Parathyroid adenoma (tissue), 2 donors: ENCODE measurements around the gene ARPC4.
A peak's percentile ranks its signal among the peaks of the same experiment; 100 is the strongest.

Experiments
- H2AFZ ChIP-seq: fragments of 300-600 bp; sonication (generic); one replicate; pipeline ENCODE4 v1.7.0; 2017; ENCODE audit warnings: antibody characterized with exemption, mild to moderate bottlenecking
- H3K27ac ChIP-seq: fragments of 300-600 bp; sonication (generic); one replicate; pipeline ENCODE4 v1.7.0; 2017
- H3K27me3 ChIP-seq: fragments of 300-600 bp; sonication (generic); one replicate; pipeline ENCODE4 v1.7.0; 2017; ENCODE audit warnings: low read length; ENCODE audit not compliant: control insufficient read depth, insufficient read depth
- H3K36me3 ChIP-seq: fragments of 300-600 bp; sonication (generic); one replicate; pipeline ENCODE4 v1.7.0; 2017; ENCODE audit warnings: low read length; ENCODE audit not compliant: control insufficient read depth, insufficient read depth
- H3K4me1 ChIP-seq: fragments of 300-600 bp; sonication (generic); one replicate; pipeline ENCODE4 v1.7.0; 2017; ENCODE audit warnings: control low read depth
- H3K4me2 ChIP-seq: fragments of 300-600 bp; sonication (generic); one replicate; pipeline ENCODE4 v1.7.0; 2017; ENCODE audit warnings: low read length
- H3K4me3 ChIP-seq: fragments of 300-600 bp; sonication (generic); one replicate; pipeline ENCODE4 v1.7.0; 2017; ENCODE audit warnings: low read depth, low read length
- H3K79me2 ChIP-seq: fragments of 300-600 bp; sonication (generic); one replicate; pipeline ENCODE4 v1.7.0; 2017; ENCODE audit warnings: control low read depth
- H3K9ac ChIP-seq: fragments of 300-600 bp; sonication (generic); one replicate; pipeline ENCODE4 v1.7.0; 2017; ENCODE audit warnings: mild to moderate bottlenecking
- H3K9me3 ChIP-seq: fragments of 300-600 bp; sonication (generic); one replicate; pipeline ENCODE4 v1.7.0; 2017; ENCODE audit warnings: low read length; ENCODE audit not compliant: control insufficient read depth
- TF ChIP-seq, protein P1 (sequence below): fragments of 300-600 bp; sonication (generic); IDR thresholded peaks from one replicate; pipeline ENCODE4 v1.7.0; 2017; ENCODE audit warnings: antibody characterized with exemption, mild to moderate bottlenecking
- donor health status: primary hyperparathyroidism.

The ARPC4 gene

DNA sequence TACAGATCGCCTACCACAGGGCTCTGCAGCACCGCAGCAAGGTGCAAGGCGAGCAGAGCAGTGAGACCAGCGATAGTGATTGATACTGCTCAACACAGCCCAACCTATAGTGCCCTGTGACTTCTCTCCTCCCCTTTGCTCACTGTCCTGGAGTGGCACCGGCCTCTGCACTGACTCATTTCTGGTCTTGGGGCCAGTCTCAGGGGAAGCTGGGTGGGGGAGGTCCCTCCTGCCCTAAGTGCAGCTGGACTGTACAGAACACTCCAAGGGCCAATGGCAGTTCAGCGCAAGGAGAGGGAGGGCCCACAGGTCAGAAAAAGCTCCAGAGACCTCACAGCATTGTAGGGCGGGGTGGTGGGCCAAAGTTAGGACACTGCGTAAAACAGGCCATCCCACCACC, 45.6 kb upstream of the ARPC4 start:
- Histone ChIP-seq H3K27ac (no peak overlapping the region), H3K4me1 (peaks cover 10% of the 10 kb centered on the region), H3K36me3 (no peaks in the 10 kb centered on the region), H3K4me3 (no peak overlapping the region), H3K4me2 (no peak overlapping the region), H3K9me3 (no peaks in the 10 kb centered on the region), H2AFZ (no peak overlapping the region), H3K27me3 (no peaks in the 10 kb centered on the region), H3K79me2 (no peaks in the 10 kb centered on the region), H3K9ac (no peak overlapping the region)
- TF ChIP-seq, protein P1, sequence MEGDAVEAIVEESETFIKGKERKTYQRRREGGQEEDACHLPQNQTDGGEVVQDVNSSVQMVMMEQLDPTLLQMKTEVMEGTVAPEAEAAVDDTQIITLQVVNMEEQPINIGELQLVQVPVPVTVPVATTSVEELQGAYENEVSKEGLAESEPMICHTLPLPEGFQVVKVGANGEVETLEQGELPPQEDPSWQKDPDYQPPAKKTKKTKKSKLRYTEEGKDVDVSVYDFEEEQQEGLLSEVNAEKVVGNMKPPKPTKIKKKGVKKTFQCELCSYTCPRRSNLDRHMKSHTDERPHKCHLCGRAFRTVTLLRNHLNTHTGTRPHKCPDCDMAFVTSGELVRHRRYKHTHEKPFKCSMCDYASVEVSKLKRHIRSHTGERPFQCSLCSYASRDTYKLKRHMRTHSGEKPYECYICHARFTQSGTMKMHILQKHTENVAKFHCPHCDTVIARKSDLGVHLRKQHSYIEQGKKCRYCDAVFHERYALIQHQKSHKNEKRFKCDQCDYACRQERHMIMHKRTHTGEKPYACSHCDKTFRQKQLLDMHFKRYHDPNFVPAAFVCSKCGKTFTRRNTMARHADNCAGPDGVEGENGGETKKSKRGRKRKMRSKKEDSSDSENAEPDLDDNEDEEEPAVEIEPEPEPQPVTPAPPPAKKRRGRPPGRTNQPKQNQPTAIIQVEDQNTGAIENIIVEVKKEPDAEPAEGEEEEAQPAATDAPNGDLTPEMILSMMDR = no peak

DNA sequence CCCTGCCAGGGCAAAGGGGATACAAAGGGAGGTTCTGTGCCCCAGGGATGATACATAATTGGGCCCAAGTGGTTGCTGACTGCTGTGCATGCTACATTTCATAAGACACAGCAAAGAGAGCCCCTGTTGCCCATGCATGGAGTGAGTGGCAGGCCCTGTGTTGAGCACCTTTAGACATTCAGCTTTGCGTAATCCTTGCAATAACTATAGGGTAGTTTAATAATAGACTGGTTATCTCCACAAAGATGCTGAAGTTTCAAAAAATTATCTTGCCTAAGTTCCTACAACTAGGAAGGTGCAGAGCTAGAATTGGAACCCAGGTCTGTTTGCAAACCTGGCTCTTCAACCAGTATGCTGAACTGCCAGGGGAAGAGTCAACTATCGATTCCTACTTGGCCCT, 44.9 kb upstream of the ARPC4 start:
- Histone ChIP-seq H3K4me3 (no peak overlapping the region), H3K27ac (no peak overlapping the region), H3K4me1 (peaks cover 10% of the 10 kb centered on the region), H3K9me3 (no peaks in the 10 kb centered on the region), H3K79me2 (no peaks in the 10 kb centered on the region), H3K27me3 (no peaks in the 10 kb centered on the region), H3K9ac (no peak overlapping the region), H2AFZ (no peak overlapping the region), H3K4me2 (no peak overlapping the region), H3K36me3 (no peaks in the 10 kb centered on the region)
- TF ChIP-seq, protein P1 = no peak

DNA sequence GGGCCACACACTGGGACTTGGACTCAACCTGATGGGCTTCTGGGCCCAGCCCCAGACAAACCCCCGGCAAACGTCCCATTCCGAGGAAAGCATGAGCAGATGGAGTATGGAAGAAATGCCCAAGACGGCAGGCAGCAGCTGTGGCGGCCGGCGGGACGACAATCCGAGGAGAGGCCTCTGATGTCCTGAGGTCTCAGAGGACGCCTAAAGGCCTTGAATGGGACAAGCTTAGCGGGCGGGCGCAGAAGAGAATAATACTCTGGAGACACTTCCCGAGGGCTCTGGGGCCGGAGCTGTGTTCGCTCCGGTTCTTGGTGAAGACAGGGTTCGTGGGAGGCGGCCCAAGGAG, 43.6 kb upstream of the ARPC4 start:
- peak overlapping the region; percentile 100 for H3K4me2 ChIP-seq
- peak overlapping the region; percentile 74 for H3K9ac ChIP-seq
- H3K27ac ChIP-seq = peak overlapping the region; percentile 96
- no peaks in the 10 kb centered on the region for H3K27me3 ChIP-seq
- peak overlapping the region; percentile 85 for H3K4me3 ChIP-seq
- no peaks in the 10 kb centered on the region for H3K79me2 ChIP-seq
- peaks cover 10% of the 10 kb centered on the region for H3K4me1 ChIP-seq
- H3K36me3 ChIP-seq = no peaks in the 10 kb centered on the region
- peak overlapping the region; percentile 100 for H2AFZ ChIP-seq
- no peaks in the 10 kb centered on the region for H3K9me3 ChIP-seq
- TF ChIP-seq, protein P1 = no peak

DNA sequence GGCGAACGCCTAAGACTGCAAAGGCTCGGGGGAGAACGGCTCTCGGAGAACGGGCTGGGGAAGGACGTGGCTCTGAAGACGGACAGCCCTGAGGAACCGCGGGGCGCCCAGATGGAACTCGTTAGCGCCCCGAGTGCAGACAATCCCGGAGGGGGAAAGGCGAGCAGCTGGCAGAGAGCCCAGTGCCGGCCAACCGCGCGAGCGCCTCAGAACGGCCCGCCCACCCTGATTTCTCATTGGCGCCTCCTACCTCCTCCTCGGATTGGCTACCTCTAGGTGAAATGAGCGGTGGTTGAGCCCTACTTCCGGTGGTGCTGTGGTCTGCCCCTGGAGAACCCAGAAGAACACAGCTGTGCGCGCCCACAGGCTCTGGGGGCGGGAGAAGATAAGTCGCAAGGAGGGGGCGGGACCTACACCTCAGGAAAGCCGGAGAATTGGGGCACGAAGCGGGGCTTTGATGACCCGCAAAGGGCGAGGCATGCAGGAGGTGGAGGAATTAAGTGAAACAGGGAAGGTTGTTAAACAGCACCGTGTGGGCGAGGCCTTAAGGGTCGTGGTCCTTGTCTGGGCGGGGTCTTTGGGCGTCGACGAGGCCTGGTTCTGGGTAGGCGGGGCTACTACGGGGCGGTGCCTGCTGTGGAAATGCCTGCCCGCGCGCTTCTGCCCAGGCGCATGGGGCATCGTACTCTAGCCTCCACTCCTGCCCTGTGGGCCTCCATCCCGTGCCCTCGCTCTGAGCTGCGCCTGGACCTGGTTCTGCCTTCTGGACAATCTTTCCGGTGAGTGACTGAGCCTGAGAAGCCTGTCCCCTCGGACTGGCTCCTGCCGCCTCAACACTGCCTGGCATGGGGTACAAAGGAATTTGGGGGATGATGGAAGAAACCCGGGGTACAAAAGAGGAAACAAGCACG, 43.0 kb upstream of the ARPC4 start, which contains the start of gene OGG1:
TSS of gene OGG1 (plus strand) at position 308 of the 911 bp plus-strand sequence. CDS start at position 643, 335 bp downstream.
- peak within 1 kb of the TSS; percentile 96 for H3K27ac ChIP-seq
- H3K9me3 ChIP-seq = no peaks in the 10 kb centered on the region
- H3K9ac ChIP-seq = peak within 1 kb of the TSS; percentile 74
- peaks cover 10% of the 10 kb centered on the region for H3K4me1 ChIP-seq
- no peaks in the 10 kb centered on the region for H3K79me2 ChIP-seq
- H2AFZ ChIP-seq = peak within 1 kb of the TSS; percentile 100
- H3K4me3 ChIP-seq = peak within 1 kb of the TSS; percentile 85
- no peaks in the 10 kb centered on the region for H3K27me3 ChIP-seq
- TF ChIP-seq, protein P1 = peak; percentile 44
- H3K36me3 ChIP-seq = no peaks in the 10 kb centered on the region
- peak within 1 kb of the TSS; percentile 100 for H3K4me2 ChIP-seq
